ENCODE results near the gene PLCH2. TPM values are rescaled to one million over a fixed set of nuclear protein-coding genes. Genes with fewer than 3 reads are reported as not detected.

PLCH2 gene
- total and polyA plus RNA-seq, 12 donors = 0.06 to 0.51 (median 0.10) TPM; not detected in 2

DNA sequence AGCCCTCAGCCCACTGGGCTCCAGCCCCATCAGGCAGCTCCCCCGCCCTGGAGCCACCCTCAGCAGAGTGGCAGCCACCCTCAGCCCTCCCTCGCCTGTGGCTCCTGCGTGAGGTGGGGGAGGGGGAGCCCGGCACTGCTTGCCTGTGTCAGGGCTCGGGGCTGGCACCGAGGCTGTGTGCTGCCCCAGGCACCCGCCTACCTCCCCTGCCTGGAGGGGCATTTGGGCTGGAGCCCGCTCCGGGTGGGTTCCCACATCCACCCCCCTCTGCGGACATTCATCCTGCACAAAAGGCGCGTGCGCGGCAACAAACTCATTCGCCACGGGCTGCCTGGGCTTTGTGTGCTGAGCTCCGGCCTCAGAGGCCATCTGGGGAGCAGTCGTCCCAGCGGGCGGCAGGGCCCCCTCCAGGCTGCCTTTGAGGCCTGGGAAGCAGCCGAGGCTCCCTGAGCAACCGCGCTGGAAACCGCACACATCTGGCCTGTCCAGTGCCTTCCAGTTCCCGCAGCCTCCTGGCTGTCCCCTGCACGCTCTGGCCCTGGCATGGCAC lies 67.5 kb downstream of the PLCH2 start:
- Histone ChIP-seq H3K27me3 (peaks cover 0 to 37% (median 22%) of the 10 kb centered on the region in 7 donors), H3K9me3 (no peaks in the 10 kb centered on the region), H3K36me3 (no peaks in the 10 kb centered on the region), H3K4me3 (no peak overlapping the region), H3K4me1 (peaks cover 42 to 79% (median 63%) of the 10 kb centered on the region in 9 donors), H3K27ac (peak overlapping the region in 8 of 10 donors; percentile 10 to 99 (median 98))
- whole genome bisulfite sequencing, 2 donors = 29 to 46% methylated on average over 26 of the region's 26 CpGs
- TF ChIP-seq, protein P1, sequence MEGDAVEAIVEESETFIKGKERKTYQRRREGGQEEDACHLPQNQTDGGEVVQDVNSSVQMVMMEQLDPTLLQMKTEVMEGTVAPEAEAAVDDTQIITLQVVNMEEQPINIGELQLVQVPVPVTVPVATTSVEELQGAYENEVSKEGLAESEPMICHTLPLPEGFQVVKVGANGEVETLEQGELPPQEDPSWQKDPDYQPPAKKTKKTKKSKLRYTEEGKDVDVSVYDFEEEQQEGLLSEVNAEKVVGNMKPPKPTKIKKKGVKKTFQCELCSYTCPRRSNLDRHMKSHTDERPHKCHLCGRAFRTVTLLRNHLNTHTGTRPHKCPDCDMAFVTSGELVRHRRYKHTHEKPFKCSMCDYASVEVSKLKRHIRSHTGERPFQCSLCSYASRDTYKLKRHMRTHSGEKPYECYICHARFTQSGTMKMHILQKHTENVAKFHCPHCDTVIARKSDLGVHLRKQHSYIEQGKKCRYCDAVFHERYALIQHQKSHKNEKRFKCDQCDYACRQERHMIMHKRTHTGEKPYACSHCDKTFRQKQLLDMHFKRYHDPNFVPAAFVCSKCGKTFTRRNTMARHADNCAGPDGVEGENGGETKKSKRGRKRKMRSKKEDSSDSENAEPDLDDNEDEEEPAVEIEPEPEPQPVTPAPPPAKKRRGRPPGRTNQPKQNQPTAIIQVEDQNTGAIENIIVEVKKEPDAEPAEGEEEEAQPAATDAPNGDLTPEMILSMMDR (IDR thresholded peaks at IDR 0.05) = no peak
- ATAC-seq (no peak), DNase-seq (no peak)
- intact Hi-C loops (cut with DNase I) = loop anchor here in 5 of 10 donors (2.0 to 10.0 kb wide), 5 partner anchors 13 to 349 kb away; partner anchors contain the start of genes FAAP20 (in 3 of the 5) and HES5 (in 1 of the 5)

DNA sequence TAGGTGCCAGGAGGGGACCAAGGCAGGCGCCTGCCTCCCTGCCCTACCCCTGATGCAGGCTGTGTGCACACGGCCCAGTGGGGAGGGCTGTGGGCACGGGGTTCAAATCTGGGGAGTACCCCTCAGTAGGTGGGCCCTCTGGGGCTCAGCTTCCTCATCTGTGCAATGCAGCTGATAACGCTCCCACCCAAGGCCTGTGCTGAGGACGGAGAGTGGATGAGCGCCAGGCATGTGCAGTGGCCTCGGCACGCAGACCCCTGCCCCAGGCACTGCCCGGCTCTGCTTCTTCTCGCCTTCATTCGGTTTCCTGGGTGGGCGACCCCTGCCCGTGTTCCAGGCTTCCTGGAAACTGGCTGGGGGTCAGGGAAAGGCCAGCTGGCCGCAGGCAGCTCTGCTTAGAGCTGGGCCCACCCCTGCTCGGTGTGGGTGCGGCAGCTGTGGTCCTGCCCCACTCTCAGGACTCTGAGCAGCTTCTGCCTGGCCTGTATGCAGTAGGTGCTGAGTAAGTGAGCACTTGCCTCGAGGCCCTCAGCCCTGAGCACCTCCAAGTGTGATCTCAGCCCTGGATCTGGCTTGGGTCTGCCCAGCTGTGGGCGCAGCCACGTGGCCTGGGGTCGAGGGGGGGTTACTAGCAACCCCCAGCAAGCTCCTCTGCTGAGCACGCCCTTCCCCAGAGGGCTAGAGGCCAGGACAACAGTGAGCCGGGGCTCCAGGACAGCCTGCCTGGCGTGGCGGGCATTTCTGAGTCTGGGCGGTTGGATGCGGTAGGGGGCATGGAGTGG lies 68.2 kb downstream of the PLCH2 start:
- Histone ChIP-seq H3K27ac (peak overlapping the region in 9 of 10 donors; percentile 20 to 99 (median 97)), H3K27me3 (peaks cover 0 to 30% (median 18%) of the 10 kb centered on the region in 7 donors), H3K9me3 (no peaks in the 10 kb centered on the region), H3K4me3 (no peak overlapping the region), H3K36me3 (no peaks in the 10 kb centered on the region), H3K4me1 (peaks cover 46 to 84% (median 69%) of the 10 kb centered on the region in 9 donors)
- intact Hi-C loops (cut with DNase I) = loop anchor here in 5 of 10 donors (2.0 to 10.0 kb wide), 5 partner anchors 13 to 349 kb away; partner anchors contain the start of genes FAAP20 (in 3 of the 5) and HES5 (in 1 of the 5)
- DNase-seq (no peak), ATAC-seq (no peak)
- TF ChIP-seq, protein P1 (IDR thresholded peaks at IDR 0.05) = no peak
- 46 to 60% methylated on average over 26 of the region's 26 CpGs for WGBS, 2 donors

DNA sequence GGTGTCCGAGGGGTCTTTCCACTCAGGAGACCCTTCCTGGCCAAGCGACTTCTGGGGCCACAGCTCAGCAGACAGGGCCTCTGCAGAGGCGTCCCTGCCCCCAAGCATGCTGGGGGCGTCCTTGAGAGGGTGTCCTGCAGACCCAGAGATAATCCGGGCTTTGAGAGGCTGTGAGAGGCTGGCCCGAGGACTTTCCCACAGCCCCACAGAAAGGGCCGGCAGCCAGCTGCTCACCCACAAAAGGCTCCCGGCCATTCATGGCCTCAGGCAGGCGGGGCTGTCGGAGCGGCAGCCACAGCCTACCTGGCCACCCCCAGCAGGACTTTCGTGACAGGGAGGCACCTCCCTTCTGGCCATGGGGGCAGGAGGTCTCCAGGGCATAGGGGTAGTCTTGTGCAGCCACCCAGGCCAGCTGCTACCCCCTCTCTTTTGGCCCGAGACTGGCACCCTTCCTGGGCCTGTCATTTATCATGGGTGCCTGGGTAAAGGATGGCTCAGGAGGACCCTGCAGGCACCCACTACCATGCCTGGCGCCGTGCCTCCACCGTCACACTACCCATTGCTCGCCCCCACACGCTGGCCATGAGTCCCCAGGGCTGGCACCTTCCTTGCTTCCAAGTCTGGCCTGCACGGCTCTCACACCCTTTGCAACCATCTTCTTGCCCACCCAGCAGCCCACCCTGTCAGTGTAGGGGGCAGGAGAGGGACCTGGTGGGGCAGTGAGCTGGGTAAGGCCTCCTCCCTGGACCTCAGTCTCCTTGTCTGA lies 69.0 kb downstream of the PLCH2 start:
- ATAC-seq (no peak), DNase-seq (no peak)
- no peaks in the 10 kb centered on the region for H3K9me3 ChIP-seq
- TF ChIP-seq, protein P1 (IDR thresholded peaks at IDR 0.05) = no peak
- peaks cover 46 to 90% (median 77%) of the 10 kb centered on the region in 9 donors for H3K4me1 ChIP-seq
- WGBS, 2 donors = 52 to 58% methylated on average over 19 of the region's 19 CpGs
- H3K36me3 ChIP-seq = no peaks in the 10 kb centered on the region
- peak overlapping the region in 9 of 10 donors; percentile 94 to 100 (median 98) for H3K27ac ChIP-seq
- intact Hi-C loops (cut with DNase I) = loop anchor here in 5 of 10 donors (2.0 to 10.0 kb wide), 7 partner anchors 14 to 353 kb away; partner anchors contain the start of genes FAAP20 (in 4 of the 5) and HES5 (in 1 of the 5)
- peaks cover 0 to 22% (median 11%) of the 10 kb centered on the region in 7 donors for H3K27me3 ChIP-seq
- no peak overlapping the region for H3K4me3 ChIP-seq
